Gastroesophageal sphincter (tissue), 3 donors: ENCODE measurements around the gene ACACB.

Experiments
- POLR2A ChIP-seq, 2 donors: fragments of 450-650 bp; IDR thresholded peaks; one replicate each; pipeline ENCODE4 v1.6.1; 2017; ENCODE audit warnings: antibody characterized with exemption in 2 of 2, mild to moderate bottlenecking in 2 of 2, moderate library complexity in 1 of 2
- TF ChIP-seq, protein P1 (sequence below), 4 experiments: fragments of 200-600 bp in 2 of 4; fragments of 450-650 bp in 2 of 4; sonication (generic) in 1 of 4; IDR thresholded peaks; one replicate each; pipeline ENCODE4 v1.5.1; 2017 to 2019; ENCODE audit warnings: antibody characterized with exemption in 4 of 4, mild to moderate bottlenecking in 2 of 4, moderate library complexity in 2 of 4

DNA sequence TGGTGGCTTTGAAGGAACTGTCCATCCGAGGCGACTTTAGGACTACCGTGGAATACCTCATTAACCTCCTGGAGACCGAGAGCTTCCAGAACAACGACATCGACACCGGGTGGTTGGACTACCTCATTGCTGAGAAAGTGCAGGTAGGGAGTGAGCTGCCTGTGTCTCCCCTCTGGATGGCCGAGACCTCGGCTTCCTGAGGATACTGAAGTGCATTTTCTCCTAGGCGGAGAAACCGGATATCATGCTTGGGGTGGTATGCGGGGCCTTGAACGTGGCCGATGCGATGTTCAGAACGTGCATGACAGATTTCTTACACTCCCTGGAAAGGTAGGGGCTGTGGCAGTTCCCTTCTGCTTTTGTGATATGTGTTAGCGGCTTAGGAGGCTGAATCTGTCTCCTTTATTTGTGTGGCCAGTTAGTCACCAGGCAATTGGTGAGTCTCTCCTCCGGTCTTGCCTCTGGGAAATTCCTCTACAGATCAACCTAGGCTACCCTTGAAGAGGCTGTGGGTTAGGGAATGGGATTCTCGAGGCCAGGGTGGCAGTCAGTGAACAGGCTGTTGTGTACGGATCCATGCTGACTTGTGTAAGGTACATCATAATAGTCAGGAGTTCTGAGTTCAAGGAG, 75.3 kb downstream of the ACACB start:
- no peak for TF ChIP-seq POLR2A (IDR thresholded peaks at IDR 0.05)
- TF ChIP-seq, protein P1, sequence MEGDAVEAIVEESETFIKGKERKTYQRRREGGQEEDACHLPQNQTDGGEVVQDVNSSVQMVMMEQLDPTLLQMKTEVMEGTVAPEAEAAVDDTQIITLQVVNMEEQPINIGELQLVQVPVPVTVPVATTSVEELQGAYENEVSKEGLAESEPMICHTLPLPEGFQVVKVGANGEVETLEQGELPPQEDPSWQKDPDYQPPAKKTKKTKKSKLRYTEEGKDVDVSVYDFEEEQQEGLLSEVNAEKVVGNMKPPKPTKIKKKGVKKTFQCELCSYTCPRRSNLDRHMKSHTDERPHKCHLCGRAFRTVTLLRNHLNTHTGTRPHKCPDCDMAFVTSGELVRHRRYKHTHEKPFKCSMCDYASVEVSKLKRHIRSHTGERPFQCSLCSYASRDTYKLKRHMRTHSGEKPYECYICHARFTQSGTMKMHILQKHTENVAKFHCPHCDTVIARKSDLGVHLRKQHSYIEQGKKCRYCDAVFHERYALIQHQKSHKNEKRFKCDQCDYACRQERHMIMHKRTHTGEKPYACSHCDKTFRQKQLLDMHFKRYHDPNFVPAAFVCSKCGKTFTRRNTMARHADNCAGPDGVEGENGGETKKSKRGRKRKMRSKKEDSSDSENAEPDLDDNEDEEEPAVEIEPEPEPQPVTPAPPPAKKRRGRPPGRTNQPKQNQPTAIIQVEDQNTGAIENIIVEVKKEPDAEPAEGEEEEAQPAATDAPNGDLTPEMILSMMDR (IDR thresholded peaks at IDR 0.05), result no peak
